OCI-LY1 (cell line): ENCODE results near the gene OR56A4.

ENCODE experiments used
- CTCF ChIP-seq: fragments of 200-600 bp; sonication (generic), shearing (Covaris generic); IDR thresholded peaks from 2 replicates; pipeline ENCODE4 v1.5.1; 2017; ENCODE audit warnings: mild to moderate bottlenecking, antibody characterized with exemption, low read length, moderate library complexity, mixed read lengths
- EZH2 ChIP-seq: fragments of 200-600 bp; sonication (generic), shearing (Covaris generic); IDR thresholded peaks from 2 replicates; pipeline ENCODE4 v1.8.0; 2017; ENCODE audit warnings: borderline replicate concordance, mixed run types, mild to moderate bottlenecking, antibody characterized with exemption, low read length, moderate library complexity, mixed read lengths

GRCh38 chr11:5986885-5987284, 19.9 kb downstream of the OR56A4 start, which contains the start of gene OR52L1:
- TF ChIP-seq CTCF (no peak), EZH2 (no peak)
